Activated naive CD4-positive, alpha-beta T cell treated with anti-CD3 and anti-CD28 coated beads, Interleukin-2, amount 50 U/mL, for 72 hours (primary cell): Measurements from ENCODE around the gene RAB11FIP3. TPM values are rescaled to one million over a fixed set of nuclear protein-coding genes. Genes with fewer than 3 reads are reported as not detected.
"Not testable (repeated sequence)": the region's sequence is repeated elsewhere in the genome, so short reads cannot be mapped to it uniquely, and the experiment has no call there.

Experiments
- ATAC-seq, 2 donors: fragments of 150-1000 bp; cut with Tn5 transposase; 2 replicates each; pipeline ENCODE4 v1.10.0; 2021; ENCODE audit warnings: mild to moderate bottlenecking in 2 of 2, moderate library complexity in 2 of 2
- DNase-seq, 2 donors: peaks; one replicate each; pipeline ENCODE4 v3.0.0; 2021 to 2022; ENCODE audit warnings: low spot score in 2 of 2
- H3K27ac Mint-ChIP-seq, 2 donors: one replicate each; pipeline ENCODE4 v1.8.0; 2022; ENCODE audit warnings: mild to moderate bottlenecking in 2 of 2, mixed read lengths in 2 of 2
- H3K36me3 Mint-ChIP-seq, 2 donors: one replicate each; pipeline ENCODE4 v1.8.0; 2022; ENCODE audit warnings: mixed read lengths in 2 of 2
- H3K9me3 Mint-ChIP-seq, 2 donors: one replicate each; pipeline ENCODE4 v1.8.0; 2022; ENCODE audit warnings: mixed read lengths in 2 of 2
- total RNA-seq, 2 donors: library from RNA; stranded (reverse); gene quantifications; one replicate each; pipeline ENCODE4 v1.2.3, GENCODE V29; 2022

Gene RAB11FIP3
- total RNA-seq, 2 donors from 2014 or later = 18.6 to 32.0 TPM

DNA sequence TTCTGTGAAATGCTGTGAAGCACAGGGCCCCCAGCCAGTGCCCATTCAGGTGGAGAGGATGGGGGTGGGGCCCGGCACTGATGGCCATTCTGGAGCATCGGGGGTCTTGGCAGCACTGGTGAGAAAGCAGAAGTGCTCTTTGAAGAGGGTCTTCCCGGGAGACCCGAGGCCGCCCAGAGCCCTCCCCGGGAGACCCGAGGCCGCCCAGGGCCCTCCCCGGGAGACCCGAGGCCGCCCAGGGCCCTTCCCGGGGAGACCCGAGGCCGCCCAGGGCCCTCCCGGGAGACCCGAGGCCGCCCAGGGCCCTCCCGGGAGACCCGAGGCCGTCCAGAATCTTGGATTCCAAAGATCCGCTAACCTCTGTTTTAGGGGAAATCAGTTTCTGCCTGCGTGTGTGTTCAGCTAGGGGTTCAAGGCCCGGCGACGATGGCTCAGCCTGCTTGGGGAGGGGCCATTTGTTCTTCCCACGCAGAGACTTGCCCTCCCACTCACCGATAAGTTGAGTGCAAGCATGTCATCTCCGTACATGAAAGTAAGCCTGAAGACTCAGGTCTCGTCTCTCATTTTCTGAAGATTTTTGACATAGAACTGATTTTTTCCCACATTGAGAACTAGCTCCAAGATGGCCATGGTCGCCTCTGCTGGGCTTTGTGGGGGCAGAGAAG is 66.9 kb downstream of the RAB11FIP3 start:
- no peaks in the 10 kb centered on the region for H3K36me3 Mint-ChIP-seq
- ATAC-seq (peak in 1 of 2 donors; percentile 24), DNase-seq (no peak)
- H3K9me3 Mint-ChIP-seq = no peaks in the 10 kb centered on the region
- H3K27ac Mint-ChIP-seq = no peak overlapping the region

DNA sequence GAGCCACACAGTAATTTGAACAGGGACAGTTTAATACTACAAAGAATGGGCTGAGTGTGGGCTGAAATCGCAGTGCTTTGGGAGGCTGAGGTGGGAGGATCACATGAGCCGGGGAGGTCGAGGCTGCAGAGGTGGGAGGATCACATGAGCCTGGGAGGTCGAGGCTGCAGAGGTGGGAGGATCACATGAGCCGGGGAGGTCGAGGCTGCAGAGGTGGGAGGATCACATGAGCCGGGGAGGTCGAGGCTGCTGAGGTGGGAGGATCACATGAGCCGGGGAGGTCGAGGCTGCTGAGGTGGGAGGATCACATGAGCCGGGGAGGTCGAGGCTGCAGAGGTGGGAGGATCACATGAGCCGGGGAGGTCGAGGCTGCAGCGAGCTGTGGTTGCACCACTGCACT is 69.2 kb downstream of the RAB11FIP3 start:
- H3K36me3 Mint-ChIP-seq, DNase-seq, H3K9me3 Mint-ChIP-seq, H3K27ac Mint-ChIP-seq, ATAC-seq: not testable (repeated sequence)

DNA sequence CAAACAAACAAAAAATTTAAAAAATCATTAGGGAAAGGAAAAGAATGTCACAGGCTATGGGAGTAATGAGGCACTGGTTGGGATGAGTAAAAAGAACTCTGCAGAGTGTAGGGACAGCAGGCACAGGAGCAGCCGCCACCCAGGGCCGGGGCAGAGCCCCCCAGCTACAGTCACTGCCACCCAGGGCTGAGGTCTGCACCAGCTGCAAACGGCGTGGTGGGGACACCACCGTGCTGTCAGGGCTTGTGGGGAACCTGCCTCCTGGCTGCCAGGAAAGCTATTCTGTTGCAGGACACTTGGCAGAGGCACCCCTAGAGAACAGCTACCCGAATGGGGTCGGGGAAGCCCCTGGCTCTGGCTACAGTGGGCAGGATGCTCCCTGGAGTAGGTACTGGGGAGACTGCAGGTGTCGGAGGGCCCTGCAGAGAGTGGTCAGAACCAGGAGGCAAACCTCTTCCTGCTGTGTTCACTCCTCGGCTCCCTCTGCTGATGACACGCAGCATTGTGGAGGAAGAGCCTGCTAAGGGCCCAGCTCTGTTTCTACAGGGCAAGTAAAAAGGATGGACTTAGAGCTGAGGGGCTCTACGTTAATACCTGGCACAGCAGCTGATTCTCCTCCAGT is 69.8 kb downstream of the RAB11FIP3 start:
- ATAC-seq = peak; percentile 52 to 70
- no peaks in the 10 kb centered on the region for H3K9me3 Mint-ChIP-seq
- DNase-seq = peak in 1 of 2 donors; percentile 22
- no peaks in the 10 kb centered on the region for H3K36me3 Mint-ChIP-seq
- H3K27ac Mint-ChIP-seq = no peak overlapping the region

DNA sequence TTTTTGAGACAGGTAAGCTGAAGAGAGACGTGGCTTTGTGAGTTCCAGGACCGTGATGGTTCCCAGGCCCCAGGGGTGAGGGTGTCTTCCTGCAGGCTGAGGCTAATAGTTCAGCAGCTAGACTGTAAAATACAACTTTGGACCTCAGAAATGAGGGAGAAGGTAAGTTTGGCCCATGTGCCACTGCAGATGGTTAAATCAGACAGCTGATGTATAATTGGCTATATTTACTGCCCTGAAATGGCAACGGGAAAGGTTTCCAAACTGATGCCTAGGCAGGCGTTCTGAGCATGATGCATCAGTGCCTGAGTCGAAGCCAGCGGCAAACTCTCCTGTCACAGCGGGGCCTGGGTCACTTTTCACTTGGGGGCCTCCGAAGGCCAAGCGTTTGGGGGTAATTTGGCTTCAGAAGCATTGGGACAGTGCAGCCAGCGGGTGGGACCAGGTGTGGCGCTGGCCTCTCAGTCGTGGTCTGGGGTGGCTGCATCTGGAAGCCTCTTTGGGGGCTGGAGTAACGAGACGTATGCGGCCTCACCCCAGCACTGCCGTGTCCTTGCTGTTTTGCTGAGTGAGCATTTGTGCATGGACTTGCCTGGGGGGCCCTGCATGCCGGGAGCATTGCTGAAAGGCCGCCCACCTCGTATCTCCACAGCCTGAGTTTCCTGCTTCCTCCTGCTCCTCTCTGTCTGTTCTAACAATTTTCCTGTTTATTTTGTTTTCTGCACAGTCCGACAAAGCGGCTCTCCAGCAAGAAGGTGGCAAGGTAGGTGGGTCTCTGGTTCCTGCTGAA is 70.8 kb downstream of the RAB11FIP3 start:
- no peak overlapping the region for H3K27ac Mint-ChIP-seq
- H3K9me3 Mint-ChIP-seq = no peaks in the 10 kb centered on the region
- ATAC-seq (no peak), DNase-seq (no peak)
- no peaks in the 10 kb centered on the region for H3K36me3 Mint-ChIP-seq

DNA sequence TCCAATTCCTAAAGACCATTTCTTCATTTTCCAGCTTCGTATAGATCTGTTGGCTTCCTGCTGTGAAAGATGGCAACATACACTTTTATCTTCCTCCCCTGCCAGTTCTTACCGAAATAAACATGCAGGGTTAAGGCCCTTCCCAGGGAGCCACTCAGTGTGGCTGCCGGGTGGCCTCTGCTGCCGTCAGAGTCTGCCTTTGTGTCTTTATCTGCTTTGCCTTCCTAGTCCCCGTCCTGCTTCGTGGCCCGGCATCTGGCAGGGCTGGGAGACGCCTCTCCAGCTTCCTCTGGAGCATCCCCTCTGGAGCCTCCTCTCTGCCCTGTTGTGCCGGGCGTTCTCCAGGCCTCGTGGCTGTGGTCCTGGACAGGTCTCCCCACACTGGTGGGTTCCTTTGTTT is 71.8 kb downstream of the RAB11FIP3 start:
- ATAC-seq (no peak), DNase-seq (no peak)
- Mint-ChIP-seq H3K9me3 (no peaks in the 10 kb centered on the region), H3K36me3 (no peaks in the 10 kb centered on the region), H3K27ac (no peak overlapping the region)

DNA sequence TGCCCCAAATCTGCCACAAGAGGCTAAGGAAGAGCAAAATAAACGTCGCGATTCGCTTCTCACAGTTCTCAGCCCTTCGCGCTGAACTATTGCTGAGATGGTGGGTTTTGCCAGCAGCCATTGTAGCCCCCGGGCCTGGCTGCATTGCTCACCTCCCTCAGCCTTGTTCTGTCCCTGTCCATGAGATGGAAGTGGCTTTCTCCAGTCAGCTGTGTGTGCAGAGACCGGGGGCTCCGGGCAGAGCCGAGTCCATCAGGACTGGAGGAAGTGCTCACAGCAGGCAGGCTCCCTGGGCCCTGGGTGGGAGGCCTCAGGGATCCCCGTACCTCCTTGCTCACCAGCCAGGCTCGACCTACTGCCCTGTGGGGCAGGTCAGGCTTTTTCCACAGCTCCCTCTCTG is 74.5 kb downstream of the RAB11FIP3 start:
- H3K36me3 Mint-ChIP-seq = no peaks in the 10 kb centered on the region
- ATAC-seq (no peak), DNase-seq (no peak)
- no peaks in the 10 kb centered on the region for H3K9me3 Mint-ChIP-seq
- H3K27ac Mint-ChIP-seq = peak overlapping the region in 1 of 2 donors; percentile 72

DNA sequence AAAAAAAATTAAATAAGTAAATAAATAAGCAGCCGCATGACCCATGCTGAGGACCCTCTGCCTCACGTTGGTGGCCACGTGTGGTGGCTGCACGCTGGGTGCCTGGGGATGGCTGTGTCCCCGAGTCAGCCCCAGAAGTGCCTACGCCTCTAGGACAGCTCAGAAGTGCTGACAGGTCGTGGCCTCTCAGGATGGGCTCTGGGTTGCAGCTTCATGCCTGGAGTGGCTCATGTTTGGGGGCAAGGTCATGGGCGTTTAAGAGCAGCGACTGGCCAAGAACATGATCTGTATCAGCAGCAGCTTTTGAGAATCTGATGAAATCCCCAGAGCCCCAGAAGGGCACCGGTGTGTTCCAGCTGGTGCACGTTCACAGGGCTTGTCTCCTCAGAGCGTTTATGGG is 75.3 kb downstream of the RAB11FIP3 start:
- H3K9me3 Mint-ChIP-seq = no peaks in the 10 kb centered on the region
- H3K27ac Mint-ChIP-seq = no peak overlapping the region
- ATAC-seq = no peak
- no peak for DNase-seq
- H3K36me3 Mint-ChIP-seq = no peaks in the 10 kb centered on the region

DNA sequence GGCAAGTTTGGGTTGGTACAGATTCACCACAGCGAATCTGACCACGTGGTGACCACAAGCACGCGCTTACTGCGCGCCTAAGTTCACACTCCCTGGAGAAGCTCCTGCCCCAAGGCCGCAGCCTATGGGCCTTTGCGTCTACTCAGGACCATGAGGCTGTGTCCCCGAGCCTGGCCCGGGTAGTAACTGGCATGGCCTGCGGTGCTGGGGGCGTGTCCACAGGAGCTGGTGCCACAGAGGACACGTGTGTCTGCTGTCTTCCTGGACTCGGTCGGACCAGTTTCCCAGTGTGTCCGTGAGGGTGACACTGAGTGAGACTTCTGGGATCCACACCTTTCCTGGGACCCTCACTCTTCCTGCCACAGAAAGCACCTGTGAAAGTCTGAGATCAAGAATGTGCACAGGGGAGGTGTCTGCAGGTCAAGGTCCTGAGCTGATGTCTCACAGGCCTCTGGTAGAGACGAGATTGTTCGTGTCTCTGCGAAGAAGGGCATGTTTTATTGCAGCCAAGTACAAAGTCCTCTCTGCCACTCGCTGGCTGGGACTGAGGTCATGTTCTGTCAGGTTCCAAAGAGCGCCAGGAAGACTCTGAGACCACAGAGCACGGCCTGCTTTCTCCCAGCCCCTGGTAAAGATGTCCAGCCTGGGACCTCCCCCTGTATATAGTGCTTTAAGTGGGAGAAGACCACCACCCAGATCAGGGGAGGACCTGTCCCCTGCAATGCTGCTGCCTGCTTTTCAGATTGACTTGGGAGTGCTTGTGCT is 76.9 kb downstream of the RAB11FIP3 start:
- no peak for DNase-seq

DNA sequence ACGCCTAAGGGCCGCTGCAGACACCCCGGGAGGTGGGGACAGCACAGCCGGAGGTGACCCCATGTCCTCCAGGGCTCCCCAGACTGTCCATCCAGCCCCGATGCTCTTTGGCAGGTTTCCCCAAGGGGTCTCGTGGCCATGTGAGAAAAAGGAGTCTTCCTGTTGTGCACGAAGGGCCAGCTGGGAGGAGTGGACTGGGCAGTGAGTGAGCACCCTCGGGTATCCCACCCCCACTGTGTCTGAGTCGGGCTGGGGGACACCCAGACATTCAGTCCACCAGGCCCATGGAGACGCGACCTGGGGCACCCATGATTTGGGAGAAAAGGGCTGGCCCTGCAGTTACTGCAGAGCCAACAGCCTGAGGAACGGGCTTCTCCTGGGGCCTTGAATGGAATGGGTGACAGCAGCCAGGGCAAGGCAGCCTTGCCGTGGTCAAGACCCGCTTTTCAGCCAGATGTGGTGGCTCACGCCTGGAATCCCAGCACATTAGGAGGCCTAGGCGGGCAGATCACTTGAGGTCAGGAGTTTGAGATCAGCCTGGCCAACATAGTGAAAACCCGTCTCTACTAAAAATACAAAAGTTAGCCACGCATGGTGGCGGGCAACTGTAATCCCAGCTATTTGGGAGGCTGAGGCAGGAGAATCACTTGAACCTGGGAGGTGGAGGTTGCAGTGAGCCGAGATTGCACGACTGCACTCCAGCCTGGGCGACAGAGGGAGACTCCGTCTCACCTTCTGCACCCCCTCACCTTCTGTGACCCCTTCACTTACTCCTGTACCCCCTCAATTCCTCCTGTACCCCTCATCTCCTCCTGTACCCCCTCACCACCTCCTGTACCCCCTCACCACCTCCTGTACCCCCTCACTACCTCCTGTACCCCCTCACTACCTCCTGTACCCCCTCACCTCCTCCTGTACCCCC is 78.0 kb downstream of the RAB11FIP3 start:
- ATAC-seq = no peak
- Mint-ChIP-seq H3K9me3 (no peaks in the 10 kb centered on the region), H3K36me3 (no peaks in the 10 kb centered on the region), H3K27ac (peak overlapping the region; percentile 42 to 55)
- DNase-seq = no peak

More for the DNA sequence above, 76.9 kb downstream of the RAB11FIP3 start:
- ATAC-seq = no peak
- H3K27ac Mint-ChIP-seq = peak overlapping the region; percentile 22 to 42
- no peaks in the 10 kb centered on the region for H3K36me3 Mint-ChIP-seq
- no peaks in the 10 kb centered on the region for H3K9me3 Mint-ChIP-seq

DNA sequence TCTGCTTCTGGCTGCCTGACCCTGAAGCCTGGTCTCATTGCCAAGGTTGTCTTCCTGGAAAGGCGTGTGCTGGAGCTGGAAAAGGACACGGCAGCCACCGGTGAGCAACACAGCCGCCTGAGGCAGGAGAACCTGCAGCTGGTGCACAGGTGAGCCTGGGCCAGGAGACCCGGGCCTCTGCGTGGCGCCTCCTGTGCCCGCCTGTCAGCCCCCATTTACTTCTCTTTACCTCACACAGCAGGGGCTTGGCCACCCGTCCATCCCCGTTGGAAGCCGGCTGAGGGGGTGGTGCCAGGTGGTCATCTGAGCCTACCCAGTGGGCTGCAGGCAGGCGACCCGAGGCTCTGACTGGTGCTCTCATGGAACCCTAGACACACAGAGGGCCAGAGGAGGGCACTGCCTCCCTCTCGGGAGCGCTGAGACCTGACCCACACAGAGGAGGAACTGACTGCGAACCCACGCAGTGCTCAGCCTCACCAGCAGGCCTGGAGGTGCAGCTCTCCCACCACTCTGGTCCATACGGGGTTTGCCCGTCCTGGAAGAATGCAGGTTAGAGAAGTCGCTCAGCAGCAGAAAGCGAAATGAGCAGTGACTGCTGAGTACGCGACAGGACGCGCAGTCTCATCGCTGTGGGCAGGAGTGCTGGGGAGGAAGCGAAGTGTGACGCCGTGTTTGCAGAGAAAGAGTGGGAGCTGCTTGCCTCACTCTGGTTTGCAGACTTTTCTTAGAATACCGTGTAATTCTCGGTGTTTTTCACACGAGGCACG is 80.2 kb downstream of the RAB11FIP3 start:
- DNase-seq (no peak), ATAC-seq (no peak)
- H3K27ac Mint-ChIP-seq = peak overlapping the region in 1 of 2 donors; percentile 65
- no peaks in the 10 kb centered on the region for H3K36me3 Mint-ChIP-seq
- no peaks in the 10 kb centered on the region for H3K9me3 Mint-ChIP-seq

DNA sequence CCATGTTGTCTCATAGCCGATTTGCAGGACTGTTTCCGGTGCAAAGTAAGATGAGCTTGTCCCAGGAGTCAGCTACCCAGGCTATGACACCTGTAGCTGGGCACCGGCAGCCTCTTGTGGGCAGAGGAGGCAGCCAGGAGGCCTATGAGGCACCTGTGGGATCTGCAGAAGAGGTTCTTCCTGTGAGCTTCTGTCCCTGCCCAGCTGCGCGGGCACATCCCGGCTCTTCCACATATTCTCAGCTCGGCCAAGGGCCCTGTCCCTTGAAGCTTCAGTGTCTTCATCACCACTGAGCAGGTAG is 80.7 kb downstream of the RAB11FIP3 start:
- H3K27ac Mint-ChIP-seq = no peak overlapping the region
- no peaks in the 10 kb centered on the region for H3K36me3 Mint-ChIP-seq
- DNase-seq (no peak), ATAC-seq (no peak)
- H3K9me3 Mint-ChIP-seq = no peaks in the 10 kb centered on the region

DNA sequence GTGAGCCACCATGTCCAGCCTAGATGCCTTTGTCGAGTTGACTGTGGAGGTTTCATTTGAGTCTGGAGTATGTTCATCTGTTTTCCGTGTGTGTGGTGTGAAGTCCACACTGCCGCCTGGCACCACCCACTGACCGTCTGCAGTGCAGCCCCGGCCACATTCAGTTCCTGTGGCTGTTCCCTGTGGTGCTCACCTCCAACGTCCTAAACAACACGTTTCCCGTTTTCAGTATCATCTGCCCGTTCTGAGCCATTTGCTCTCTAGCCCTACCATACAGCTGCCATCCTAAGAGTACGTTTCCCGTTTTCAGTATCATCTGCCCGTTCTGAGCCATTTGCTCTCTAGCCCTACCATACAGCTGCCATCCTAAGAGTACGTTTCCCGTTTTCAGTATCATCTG is 82.1 kb downstream of the RAB11FIP3 start:
- H3K27ac Mint-ChIP-seq = peak overlapping the region in 1 of 2 donors; percentile 11
- not testable (repeated sequence) for ATAC-seq, DNase-seq, H3K9me3 Mint-ChIP-seq, H3K36me3 Mint-ChIP-seq

DNA sequence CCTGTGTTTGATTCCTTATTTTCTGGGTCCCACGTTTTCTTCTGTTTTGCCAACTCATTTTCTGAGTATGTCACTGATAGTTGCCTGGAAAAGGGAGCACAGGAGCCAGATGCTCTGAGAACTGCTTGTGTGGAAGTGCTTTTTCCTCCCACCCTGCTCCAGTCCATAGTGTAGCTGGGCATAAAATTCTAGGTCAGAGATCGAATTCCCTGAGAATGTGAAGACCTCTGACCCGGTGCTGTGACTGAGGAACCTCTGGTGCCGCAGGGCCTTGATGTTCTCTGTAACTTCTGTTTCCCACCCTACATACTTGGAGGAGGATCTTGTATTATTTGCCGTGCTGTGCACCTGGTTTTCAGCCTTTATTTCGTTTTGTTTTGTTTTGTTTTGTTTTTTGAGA is 82.5 kb downstream of the RAB11FIP3 start:
- no peaks in the 10 kb centered on the region for H3K36me3 Mint-ChIP-seq
- ATAC-seq (no peak), DNase-seq (no peak)
- H3K27ac Mint-ChIP-seq = peak overlapping the region in 1 of 2 donors; percentile 11
- no peaks in the 10 kb centered on the region for H3K9me3 Mint-ChIP-seq

DNA sequence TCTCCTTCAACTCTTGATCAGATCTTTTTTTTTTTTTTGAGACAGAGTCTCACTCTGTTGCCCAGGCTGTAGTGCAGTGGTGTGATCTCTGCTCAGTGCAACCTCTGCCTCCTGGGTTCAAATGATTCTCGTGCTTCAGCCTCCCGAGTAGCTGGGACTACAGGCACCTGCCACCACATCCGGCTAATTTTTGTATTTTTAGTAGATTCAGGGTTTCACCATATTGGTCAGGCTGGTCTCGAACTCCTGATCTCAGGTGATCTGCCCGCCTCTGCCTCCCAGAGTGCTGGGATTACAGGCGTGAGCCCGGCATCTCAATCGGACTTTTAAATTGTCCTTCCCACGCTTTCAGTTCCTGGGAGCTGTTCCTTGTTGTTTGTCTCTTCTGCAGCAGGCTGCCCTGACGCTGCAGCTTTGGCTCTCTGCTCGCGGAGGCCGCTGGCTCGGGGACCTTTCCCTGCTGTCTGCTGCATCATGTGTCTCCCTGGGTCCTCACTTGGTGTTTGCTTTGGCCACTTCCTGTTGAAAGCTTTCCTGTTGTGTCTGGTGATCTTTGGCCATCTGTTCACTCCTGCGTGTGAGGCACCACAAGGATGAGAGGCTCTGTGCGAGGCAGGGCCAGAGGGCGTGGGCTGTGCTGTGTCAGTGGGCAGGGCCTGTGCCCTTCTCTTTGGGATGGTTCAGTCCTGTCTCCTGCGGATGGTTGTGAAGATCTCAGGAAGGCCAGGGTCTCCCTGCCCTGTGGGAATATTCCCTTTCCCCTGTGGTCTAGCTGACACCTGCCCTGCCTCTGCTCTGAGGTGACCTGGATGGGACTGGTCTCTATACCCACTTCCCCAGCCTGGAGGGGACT is 83.7 kb downstream of the RAB11FIP3 start:
- Mint-ChIP-seq H3K9me3 (no peaks in the 10 kb centered on the region), H3K36me3 (no peaks in the 10 kb centered on the region), H3K27ac (peak overlapping the region; percentile 11 to 92)
- ATAC-seq = no peak
- no peak for DNase-seq
